Activated B cell treated with CpG ODN at 0.5 μM for 24 hours (primary cell): ENCODE data around the gene GBX2. TPM values are rescaled to one million over a fixed set of nuclear protein-coding genes. Genes with fewer than 3 reads are reported as not detected.

Experiments
- ATAC-seq: fragments of 200-7000 bp; cut with Tn5 transposase; one replicate; pipeline ENCODE4 v1.10.0; 2021; ENCODE audit warnings: low read depth, mild to moderate bottlenecking, moderate library complexity
- CTCF ChIA-PET: fragments of 350-600 bp; sonication (Branson Sonifier 250); formaldehyde crosslinking; loops from one replicate; lab custom pipeline; 2021; ENCODE audit warnings: antibody characterized with exemption; lab: Charles Lee
- POLR2A ChIA-PET: fragments of 350-600 bp; sonication (Branson Sonifier 250); formaldehyde crosslinking; loops from one replicate; lab custom pipeline; 2021; ENCODE audit warnings: antibody characterized with exemption; lab: Charles Lee
- DNase-seq: peaks from one replicate; pipeline ENCODE4 v3.0.0; 2022
- H3K27ac Mint-ChIP-seq: one replicate; pipeline ENCODE4 v1.8.0; 2020; ENCODE audit warnings: mixed read lengths
- H3K27me3 Mint-ChIP-seq: one replicate; pipeline ENCODE4 v1.8.0; 2021; ENCODE audit warnings: mixed read lengths
- H3K36me3 Mint-ChIP-seq: one replicate; pipeline ENCODE4 v1.8.0; 2021; ENCODE audit warnings: low read depth, mixed read lengths
- H3K4me1 Mint-ChIP-seq: one replicate; pipeline ENCODE4 v1.8.0; 2021; ENCODE audit warnings: mixed read lengths
- H3K4me3 Mint-ChIP-seq: one replicate; pipeline ENCODE4 v1.8.0; 2020; ENCODE audit warnings: mild to moderate bottlenecking, mixed read lengths
- H3K9me3 Mint-ChIP-seq: one replicate; pipeline ENCODE4 v1.8.0; 2020; ENCODE audit warnings: mixed read lengths
- CTCF ChIP-seq: fragments of 200-600 bp; IDR thresholded peaks from one replicate; pipeline ENCODE4 v1.8.0; 2022; ENCODE audit warnings: antibody characterized with exemption, mild to moderate bottlenecking
- intact Hi-C: fragments of 100-400 bp; cut with micrococcal nuclease; formaldehyde crosslinking; loops from one replicate; pipeline ENCODE4 v1.15.1; 2024
- total RNA-seq: library from RNA; stranded (reverse); gene quantifications from 2 replicates; pipeline ENCODE4 v1.2.3, GENCODE V29; 2022

Gene GBX2
- total RNA-seq, 1 donor from 2014 or later: not detected

GRCh38 chr2:236131073-236131692 lies 37.0 kb downstream of the GBX2 start:
- POLR2A ChIA-PET: no interaction called here
- intact Hi-C loops: no loop called here
- ATAC-seq: no peak

GRCh38 chr2:236130349-236130998 lies 37.7 kb downstream of the GBX2 start:
- Mint-ChIP-seq H3K4me3 (no peak overlapping the region), H3K27ac (no peak overlapping the region), H3K4me1 (no peaks in the 10 kb centered on the region), H3K27me3 (no peaks in the 10 kb centered on the region), H3K9me3 (no peaks in the 10 kb centered on the region), H3K36me3 (no peaks in the 10 kb centered on the region)
- DNase-seq (no peak), ATAC-seq (no peak)
- no peak for TF ChIP-seq CTCF
- ChIA-PET POLR2A (no interaction called here), CTCF (no interaction called here)
- intact Hi-C loops: no loop called here

More at GRCh38 chr2:236131073-236131692, 37.0 kb downstream of the GBX2 start:
- CTCF ChIA-PET: no interaction called here
- Mint-ChIP-seq H3K4me3 (no peak overlapping the region), H3K36me3 (no peaks in the 10 kb centered on the region), H3K9me3 (no peaks in the 10 kb centered on the region), H3K27ac (no peak overlapping the region), H3K27me3 (no peaks in the 10 kb centered on the region), H3K4me1 (no peaks in the 10 kb centered on the region)
- DNase-seq: no peak
- TF ChIP-seq CTCF: no peak

GRCh38 chr2:236129935-236130334 lies 38.3 kb downstream of the GBX2 start:
- TF ChIP-seq CTCF: no peak
- no peak for ATAC-seq
- H3K9me3 Mint-ChIP-seq: no peaks in the 10 kb centered on the region
- H3K27ac Mint-ChIP-seq: no peak overlapping the region
- ChIA-PET POLR2A (no interaction called here), CTCF (no interaction called here)
- H3K4me1 Mint-ChIP-seq: no peaks in the 10 kb centered on the region
- intact Hi-C loops: no loop called here
- H3K4me3 Mint-ChIP-seq: no peak overlapping the region
- no peaks in the 10 kb centered on the region for H3K27me3 Mint-ChIP-seq
- H3K36me3 Mint-ChIP-seq: no peaks in the 10 kb centered on the region
- DNase-seq: no peak

GRCh38 chr2:236128321-236128720 lies 39.9 kb downstream of the GBX2 start:
- POLR2A ChIA-PET: no interaction called here
- Mint-ChIP-seq H3K4me1 (no peaks in the 10 kb centered on the region), H3K27me3 (no peaks in the 10 kb centered on the region), H3K9me3 (no peaks in the 10 kb centered on the region), H3K4me3 (no peak overlapping the region), H3K36me3 (no peaks in the 10 kb centered on the region), H3K27ac (no peak overlapping the region)
- CTCF ChIA-PET: no interaction called here
- DNase-seq (no peak), ATAC-seq (no peak)
- TF ChIP-seq CTCF: no peak
- intact Hi-C loops: no loop called here

- Mint-ChIP-seq H3K4me1 (no peaks in the 10 kb centered on the region), H3K9me3 (no peaks in the 10 kb centered on the region), H3K27ac (no peak overlapping the region), H3K4me3 (no peak overlapping the region), H3K27me3 (no peaks in the 10 kb centered on the region), H3K36me3 (no peaks in the 10 kb centered on the region)
- DNase-seq: no peak
- no peak for TF ChIP-seq CTCF
- ATAC-seq: no peak
- ChIA-PET POLR2A (no interaction called here), CTCF (no interaction called here)
- intact Hi-C loops: no loop called here
These were observed 41.2 kb downstream of the GBX2 start for GRCh38 chr2:236127010-236127409.
